Muscle of back (tissue), 11 donors: Measurements from ENCODE around the gene GPR137. TPM values are rescaled to one million over a fixed set of nuclear protein-coding genes. Genes with fewer than 3 reads are reported as not detected.
"Not testable (repeated sequence)": the region's sequence is repeated elsewhere in the genome, so short reads cannot be mapped to it uniquely, and the experiment has no call there.

Experiments
- DNase-seq, 3 donors: peaks; one replicate each; pipeline versions ENCODE4 v3.0.0 to v3.0.0-alpha.2; 2013
- polyA plus RNA-seq, 10 donors: library from polyadenylated mRNA; unstranded; fragments of 120-200 nt; gene quantifications; one replicate each; pipeline ENCODE4 v1.2.1, GENCODE V29; 2013; ENCODE audit not compliant: insufficient read length in 10 of 10

GPR137 gene
- polyA plus RNA-seq, 10 donors: 14.3 to 23.3 (median 18.2) TPM

DNA sequence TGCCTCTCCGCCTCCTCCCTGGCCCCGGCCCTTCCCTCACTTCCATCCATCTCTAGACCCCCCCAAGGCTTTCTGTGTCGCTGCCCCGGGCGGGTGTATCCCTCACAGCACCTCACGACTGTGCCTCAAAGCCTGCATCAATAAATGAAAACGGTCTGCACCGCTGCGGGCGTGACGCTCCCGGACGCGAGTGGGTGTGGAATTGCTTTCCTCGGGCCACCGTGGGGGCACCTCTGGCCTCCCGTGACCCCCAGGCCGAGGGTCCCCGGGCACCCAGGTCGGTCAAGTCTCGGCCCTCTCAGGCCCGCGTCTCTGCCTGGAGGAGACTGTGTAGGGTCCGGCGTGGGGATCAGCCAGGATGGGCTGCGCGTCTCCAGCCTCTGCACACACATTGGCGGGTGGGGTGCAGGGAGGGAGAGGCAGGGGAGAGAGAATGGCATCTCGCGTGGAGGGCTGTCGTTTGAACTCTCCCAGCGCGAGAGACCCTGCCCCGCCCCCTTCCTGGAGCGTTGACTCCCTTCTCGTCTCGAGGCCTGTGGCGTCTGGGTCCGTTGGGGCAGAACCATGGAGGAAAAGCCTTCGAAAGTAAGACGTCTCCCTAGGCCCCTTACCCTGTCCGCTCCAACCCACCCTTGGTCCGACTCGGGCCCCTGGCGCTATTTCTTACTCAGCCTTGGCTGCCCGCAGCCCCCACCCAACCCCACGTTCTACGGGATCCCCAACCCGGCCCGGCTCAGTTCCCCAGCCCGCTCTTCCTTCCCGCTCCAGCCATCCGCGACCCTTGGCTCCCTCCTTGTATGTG lies 14.4 kb downstream of the GPR137 start, which contains the start of gene CATSPERZ:
Gene CATSPERZ, plus strand, starts transcription at position 512 of the 802 bp plus-strand sequence. Its CDS starts 53 bp downstream, at position 565.
- DNase-seq: no peak

GRCh38 chr11:64303109-64304031 lies 17.7 kb downstream of the GPR137 start:
- no peak for DNase-seq

GRCh38 chr11:64304032-64304315 lies 18.3 kb downstream of the GPR137 start:
- no peak for DNase-seq

DNA sequence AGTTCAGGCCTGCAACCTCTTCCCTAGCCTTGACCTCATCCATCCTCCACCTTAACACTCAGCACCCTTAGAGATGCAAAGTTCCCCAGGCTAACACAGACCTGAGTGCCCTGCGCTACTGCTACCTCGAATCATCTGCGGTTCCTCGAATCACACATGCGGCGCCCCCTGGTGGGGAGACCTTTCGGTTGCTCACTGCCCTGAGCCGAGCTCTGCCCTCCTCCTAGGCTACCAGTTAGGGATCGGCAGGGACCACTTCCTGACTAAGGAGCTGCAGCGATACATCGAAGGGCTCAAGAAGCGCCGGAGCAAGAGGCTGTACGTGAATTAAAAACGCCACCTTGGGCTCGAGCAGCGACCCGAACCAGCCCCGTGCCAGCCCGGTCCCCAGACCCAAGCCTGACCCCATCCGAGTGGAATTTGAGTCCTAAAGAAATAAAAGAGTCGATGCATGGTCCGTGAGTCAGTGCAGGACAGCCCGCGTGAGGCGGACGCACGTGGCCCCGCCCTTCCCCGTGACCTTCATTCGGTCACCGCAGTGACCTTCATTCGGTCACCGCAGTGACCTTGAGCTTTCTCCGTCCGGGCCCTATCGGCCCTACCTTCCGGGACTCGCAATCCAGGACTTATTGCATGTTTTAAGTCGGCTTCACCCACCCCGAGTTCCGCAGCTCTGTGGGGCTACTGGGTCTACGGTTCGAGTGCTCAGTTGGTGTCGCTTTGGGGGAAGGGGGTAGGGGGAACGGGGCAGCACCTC lies 18.8 kb downstream of the GPR137 start:
- DNase-seq: peak; percentile 81 to 92 (median 88)

DNA sequence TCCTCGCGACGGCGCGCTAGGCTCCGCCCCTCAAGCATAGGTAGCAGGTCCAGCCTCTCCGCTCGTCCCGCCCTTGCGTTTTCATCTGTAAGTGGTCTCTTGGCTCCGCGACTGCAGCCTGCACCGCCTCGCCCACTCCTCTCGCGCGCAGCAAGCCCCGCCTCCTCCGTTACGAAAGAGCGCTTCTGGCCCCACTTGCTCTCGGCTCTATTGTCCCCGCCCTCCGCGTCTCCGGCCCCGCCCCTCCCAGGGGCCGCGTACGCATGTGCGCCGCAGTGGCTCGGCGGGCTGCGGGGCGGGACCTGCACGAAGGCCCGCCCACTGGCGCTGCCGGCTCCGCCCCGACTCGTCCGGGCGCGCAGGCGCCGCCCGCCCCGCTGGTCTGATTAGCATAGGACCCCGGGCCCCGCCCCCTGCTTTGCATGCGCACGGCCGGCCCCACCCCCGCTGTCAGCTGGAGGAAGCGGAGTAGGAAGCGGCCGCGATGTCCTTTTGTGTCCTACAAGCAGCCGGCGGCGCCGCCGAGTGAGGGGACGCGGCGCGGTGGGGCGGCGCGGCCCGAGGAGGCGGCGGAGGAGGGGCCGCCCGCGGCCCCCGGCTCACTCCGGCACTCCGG lies 19.5 kb downstream of the GPR137 start, which contains the start of gene ESRRA:
Gene ESRRA, plus strand, starts transcription at position 450 of the 616 bp plus-strand sequence. CDS start 1,656 bp downstream, outside the sequence.
- DNase-seq: peak; percentile 98 to 99 (median 99)

DNA sequence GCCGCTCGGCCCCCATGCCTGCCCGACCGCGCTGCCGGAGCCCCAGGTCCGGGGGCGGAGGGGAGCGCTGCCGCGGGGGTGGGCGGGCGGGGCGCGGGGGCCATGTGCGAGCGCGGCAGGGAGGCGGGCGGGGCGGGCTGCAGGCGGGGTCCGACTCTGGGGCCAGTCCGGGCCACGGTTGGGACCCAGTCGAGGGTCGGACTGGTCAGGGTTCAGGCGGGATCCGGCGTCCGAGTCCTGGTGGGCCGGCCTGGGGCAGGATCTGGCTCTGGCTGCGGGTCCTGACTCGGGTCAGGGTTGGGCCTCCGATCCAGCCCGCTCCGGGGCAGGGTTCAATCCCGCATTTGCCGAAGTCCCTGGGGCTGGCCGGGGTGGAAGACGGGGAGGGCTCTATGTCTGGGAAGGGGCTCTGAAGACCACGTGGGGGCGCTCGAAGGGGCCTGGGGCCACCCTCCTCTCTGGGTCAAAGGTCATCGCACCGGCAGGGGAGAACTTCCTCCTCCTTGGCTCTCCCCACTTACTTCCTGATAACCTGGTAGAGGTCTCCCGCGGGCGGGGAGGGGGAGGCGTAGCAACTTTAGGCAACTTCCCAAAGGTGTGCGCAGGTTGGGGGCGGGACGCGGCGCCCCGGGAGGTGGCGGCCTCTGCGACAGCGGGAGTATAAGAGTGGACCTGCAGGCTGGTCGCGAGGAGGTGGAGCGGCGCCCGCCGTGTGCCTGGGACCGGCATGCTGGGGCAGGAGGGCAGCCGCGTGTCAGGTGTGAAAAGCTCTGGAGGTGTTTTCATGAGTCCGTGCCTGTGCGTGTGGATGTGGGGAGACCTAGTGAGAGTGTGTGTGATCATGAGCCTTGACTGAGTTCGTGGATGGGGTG lies 20.3 kb downstream of the GPR137 start:
- DNase-seq: peak; percentile 20 to 68 (median 32)

- DNase-seq: no peak
Measured at GRCh38 chr11:64306563-64306875, 20.9 kb downstream of the GPR137 start.

- DNase-seq: no peak
Measured at GRCh38 chr11:64306876-64307622, 21.4 kb downstream of the GPR137 start.

DNA sequence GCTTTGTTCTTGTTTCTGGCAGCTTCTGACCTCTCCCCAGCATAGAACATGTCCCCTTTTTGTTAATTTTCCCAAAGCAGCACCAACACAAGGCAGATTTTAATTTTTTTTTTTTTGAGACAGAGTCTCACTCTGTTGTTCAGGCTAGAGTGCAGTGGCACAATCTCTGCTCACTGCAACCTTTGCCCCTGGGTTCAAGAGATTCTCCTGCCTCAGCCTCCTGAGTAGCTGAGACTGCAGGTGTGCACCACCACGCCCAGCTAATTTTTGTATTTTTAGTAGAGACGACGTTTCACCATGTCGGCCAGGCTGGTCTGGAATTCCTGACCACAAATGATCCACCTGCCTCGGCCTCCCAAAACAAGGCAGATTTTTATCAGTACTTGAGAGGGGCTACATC lies 22.1 kb downstream of the GPR137 start:
- DNase-seq: not testable (repeated sequence)

DNA sequence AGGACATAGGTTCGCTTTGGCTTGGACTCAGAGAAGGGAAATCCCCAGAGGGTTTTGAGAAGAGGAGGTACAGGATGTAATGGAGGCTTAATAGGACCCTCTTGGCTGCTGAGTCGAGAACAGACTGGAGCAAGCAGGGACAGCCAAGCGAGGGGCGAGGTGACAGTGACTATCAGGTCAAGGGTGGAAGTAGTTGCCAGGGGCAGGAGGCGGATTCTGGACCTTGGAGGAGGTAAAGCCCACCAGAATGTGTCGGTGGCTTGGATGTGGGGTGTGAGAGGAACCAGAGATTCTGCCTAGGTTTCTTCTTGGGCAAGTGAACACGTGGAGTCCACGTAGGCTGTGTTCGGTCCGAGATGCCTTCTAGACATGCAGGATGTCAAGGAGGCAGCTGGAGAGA lies 27.3 kb downstream of the GPR137 start:
- no peak for DNase-seq

GRCh38 chr11:64313491-64314145 lies 28.0 kb downstream of the GPR137 start:
- peak; percentile 19 to 75 (median 47) for DNase-seq

DNA sequence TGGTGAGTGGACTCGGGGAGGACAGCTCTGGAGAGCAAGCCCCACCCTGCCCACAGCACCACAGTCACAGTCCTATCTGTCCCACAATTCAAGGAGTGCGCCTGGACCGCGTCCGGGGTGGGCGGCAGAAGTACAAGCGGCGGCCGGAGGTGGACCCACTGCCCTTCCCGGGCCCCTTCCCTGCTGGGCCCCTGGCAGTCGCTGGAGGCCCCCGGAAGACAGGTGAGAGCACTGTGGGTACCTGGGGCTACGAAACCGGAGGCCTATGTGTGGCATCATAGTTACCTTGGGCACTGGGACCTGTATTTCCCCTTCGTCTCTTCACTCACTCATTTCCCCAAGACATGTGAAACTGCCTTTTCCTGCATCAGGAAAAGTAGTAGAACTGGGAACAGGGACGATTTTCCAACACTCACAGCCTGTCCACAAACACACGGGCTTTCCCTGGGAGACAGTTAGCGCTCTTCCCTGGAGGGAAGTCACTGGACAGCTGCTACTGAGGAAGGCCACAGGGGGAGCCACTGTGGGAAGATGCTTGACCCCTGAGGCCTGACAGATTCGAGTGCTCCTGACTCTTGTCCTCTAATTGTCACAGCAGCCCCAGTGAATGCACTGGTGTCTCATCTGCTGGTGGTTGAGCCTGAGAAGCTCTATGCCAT lies 28.6 kb downstream of the GPR137 start:
- no peak for DNase-seq

DNA sequence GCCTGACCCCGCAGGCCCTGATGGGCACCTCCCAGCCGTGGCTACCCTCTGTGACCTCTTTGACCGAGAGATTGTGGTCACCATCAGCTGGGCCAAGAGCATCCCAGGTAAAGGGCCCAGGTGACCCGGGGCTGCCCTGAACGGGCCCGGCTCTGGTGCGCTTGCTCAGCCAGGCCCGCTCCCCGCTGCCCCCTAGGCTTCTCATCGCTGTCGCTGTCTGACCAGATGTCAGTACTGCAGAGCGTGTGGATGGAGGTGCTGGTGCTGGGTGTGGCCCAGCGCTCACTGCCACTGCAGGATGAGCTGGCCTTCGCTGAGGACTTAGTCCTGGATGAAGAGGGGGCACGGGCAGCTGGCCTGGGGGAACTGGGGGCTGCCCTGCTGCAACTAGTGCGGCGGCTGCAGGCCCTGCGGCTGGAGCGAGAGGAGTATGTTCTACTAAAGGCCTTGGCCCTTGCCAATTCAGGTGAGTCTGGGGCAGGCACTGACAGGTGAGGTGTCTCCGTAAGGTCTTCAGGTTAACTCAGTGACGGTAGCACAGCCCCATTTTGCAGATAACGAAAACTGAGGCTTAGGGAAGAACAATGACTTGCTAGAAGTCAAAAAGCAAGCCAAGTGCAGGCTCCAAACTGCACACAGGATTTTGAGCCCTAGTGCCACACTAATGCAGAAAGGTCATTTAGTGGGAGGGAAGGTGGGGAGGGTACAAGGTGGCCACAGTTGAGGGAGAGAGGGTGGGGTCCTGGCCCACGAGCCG lies 29.3 kb downstream of the GPR137 start:
- no peak for DNase-seq

DNA sequence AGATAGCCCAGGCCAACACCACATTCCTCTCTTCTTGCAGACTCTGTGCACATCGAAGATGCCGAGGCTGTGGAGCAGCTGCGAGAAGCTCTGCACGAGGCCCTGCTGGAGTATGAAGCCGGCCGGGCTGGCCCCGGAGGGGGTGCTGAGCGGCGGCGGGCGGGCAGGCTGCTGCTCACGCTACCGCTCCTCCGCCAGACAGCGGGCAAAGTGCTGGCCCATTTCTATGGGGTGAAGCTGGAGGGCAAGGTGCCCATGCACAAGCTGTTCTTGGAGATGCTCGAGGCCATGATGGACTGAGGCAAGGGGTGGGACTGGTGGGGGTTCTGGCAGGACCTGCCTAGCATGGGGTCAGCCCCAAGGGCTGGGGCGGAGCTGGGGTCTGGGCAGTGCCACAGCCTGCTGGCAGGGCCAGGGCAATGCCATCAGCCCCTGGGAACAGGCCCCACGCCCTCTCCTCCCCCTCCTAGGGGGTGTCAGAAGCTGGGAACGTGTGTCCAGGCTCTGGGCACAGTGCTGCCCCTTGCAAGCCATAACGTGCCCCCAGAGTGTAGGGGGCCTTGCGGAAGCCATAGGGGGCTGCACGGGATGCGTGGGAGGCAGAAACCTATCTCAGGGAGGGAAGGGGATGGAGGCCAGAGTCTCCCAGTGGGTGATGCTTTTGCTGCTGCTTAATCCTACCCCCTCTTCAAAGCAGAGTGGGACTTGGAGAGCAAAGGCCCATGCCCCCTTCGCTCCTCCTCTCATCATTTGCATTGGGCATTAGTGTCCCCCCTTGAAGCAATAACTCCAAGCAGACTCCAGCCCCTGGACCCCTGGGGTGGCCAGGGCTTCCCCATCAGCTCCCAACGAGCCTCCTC lies 30.2 kb downstream of the GPR137 start:
- DNase-seq: not testable (repeated sequence)

DNA sequence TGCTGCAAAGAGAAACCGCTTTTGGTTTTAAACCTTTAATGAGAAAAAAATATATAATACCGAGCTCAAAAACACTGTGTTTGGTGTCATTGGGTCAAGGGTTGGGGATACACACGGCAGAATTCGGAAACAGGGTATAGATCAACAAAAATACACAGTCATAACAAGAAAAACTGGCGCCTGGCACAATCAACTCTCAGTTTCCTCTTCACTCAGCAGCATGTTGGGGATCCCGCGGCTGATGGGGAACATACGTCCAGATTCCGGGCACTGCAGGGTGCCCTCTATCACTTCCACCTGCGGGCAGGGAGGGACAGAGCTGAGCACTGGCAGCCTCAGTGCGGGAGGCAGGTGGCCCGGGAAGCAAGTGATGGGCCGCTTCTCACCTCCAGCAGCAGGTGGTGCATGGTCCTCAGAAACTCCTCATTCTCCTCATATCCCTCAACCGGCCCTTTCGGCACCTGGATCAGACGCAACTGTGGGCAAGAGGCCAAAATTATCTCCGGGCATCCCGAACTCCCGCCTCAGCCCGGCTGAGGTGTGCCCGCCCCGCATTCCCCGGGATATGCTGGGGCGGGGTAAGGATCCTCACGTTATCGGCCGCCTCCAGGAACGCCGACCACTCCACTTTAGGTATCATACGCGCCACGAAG lies 31.1 kb downstream of the GPR137 start:
- DNase-seq: no peak

DNA sequence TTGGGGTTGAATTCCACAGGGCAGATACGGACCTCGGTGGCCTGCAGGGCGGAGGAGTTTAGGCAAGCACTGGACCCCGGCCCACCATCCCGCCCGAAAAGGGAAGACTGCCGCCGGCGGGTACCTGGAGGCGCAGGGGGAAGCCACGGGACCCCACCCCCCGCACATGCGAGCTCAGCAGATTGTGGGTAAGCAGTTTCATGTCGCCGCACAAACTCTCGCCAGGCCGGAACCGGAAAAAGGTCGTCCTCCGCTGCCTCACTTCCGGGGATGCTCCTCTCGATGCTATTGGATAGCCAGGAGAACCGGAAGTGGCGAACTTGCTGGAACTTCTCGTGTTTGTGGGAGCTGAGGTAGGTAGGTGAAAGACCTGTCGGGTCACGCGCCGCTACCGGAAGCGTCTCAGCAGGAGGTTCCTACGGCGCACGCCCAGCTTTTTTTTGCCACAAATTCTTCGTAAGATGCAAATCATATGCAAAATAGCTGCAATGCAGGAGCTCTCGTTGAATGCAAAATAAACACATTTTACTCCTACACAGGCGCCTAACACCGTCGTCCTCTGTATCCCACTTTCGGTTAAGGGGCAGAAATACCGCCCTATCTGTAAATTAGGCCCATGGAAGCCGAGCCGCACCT lies 31.8 kb downstream of the GPR137 start, which contains the start of gene TRMT112:
Gene TRMT112, minus strand, starts transcription at position 235 of the 636 bp plus-strand sequence. Its CDS starts 33 bp downstream, at position 202.
- peak; percentile 96 to 98 (median 97) for DNase-seq
